GM08714 (cell line): ENCODE measurements around the gene CCDC85C.

ENCODE experiments used
- H3K4me3 ChIP-seq: fragments of 200-500 bp; sonication (Bioruptor generic); 2 replicates; pipeline ENCODE4 v1.5.1; 2014; ENCODE audit warnings: mild to moderate bottlenecking, low read length, inconsistent platforms
- ZNF274 ChIP-seq: IDR thresholded peaks from 2 replicates; pipeline ENCODE4 v1.6.1; 2012; ENCODE audit warnings: mild to moderate bottlenecking, low read depth, low read length

The CCDC85C gene

DNA sequence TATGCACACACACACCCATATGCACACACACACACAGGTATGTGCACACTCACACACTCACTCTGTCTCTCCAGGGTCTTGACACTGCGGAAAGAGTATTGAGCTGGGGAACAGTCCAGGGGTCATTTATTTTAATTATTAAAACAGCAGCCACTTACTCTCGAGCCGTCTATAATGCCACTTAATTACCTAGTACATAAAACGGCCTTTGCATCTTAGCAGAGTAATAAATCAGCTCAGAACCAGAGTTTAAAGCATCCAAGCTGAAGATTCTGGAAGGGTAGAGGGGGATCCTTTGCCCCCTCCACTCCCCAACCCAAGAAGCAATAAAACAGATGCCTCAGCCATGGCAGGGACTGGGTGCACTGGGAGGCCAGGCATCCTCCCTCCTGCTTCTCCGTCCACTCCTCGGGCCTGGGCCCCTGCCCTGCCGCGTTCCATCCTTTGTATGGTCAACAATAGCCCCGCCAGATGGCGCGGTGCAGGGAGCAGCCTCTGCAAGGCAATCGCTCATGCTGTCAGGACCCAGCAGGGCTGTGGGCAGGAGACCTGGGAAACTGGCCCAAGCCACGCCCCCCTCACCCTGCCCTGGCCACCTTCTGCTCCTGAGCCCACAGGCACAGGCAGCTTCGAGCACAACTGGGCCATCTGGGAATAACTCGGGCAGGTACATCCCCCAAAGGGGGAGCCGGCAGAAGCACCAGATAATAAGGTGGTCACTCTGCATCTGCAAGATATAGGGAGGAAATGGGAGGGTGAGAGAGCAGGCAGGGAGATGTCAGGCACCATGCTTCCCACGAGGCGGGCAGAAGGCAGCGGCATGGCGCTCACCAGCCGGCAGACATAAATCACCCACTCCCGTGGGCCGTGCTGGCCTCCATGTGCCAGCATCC lies 40.9 kb downstream of the CCDC85C start:
- no peak overlapping the region for H3K4me3 ChIP-seq
- no peak for TF ChIP-seq ZNF274

DNA sequence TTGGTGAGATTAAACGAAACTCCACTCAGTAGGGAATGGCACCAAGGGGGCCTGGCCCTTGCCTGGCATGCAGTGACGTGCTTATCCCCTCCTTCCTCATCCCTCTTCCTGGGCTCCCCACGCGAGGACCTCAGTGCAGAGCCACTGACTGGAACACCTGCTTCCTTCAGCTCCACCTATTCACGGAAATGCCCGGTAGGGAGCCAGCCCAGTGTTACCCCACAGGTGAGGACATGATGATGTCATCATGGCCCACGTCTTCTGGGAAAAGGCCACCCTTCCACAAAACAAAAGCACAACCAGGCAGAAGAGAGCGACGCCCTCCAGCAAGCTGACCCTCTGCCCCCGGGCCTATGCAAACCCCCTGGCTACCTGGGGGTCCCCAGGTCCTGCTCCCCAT lies 42.1 kb downstream of the CCDC85C start:
- no peak for TF ChIP-seq ZNF274
- H3K4me3 ChIP-seq, result no peak overlapping the region

DNA sequence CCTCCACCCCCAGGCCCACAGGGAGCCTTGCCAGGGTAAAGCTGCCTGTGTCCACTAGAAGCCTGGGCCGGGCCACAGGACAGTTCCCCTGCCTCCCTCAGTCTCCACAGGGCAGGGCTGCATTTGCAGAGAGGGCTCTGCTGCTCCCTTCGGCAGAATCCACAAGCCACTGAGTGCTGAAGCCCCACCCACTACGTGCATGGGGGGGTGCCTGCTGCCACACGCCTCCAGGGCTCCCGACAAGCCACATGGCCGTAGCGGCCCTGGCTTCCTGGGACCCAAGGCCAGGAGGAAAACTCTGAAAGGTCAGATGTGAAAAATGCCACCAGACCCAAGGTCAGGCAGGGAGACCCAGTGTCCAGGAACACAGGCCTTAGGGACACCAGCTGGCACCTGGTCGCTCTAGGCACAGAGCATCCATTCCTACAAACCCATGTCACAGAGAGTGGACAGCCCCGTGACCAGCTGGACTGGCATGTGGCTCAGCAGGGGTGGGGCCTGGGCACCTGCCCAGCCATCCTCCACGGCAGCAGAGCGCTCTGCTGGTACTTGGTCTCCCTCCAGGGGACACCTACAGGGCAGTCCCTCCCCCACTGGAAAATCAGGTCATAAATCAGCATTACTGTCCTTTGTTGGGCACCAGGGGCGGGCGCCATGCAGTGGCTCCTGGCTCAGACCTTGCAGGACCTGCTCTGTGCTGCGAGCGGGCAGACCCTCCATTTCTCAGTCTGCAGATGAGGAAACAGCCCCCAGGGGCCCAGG lies 42.9 kb downstream of the CCDC85C start:
- TF ChIP-seq ZNF274, result no peak
- H3K4me3 ChIP-seq, result no peak overlapping the region

DNA sequence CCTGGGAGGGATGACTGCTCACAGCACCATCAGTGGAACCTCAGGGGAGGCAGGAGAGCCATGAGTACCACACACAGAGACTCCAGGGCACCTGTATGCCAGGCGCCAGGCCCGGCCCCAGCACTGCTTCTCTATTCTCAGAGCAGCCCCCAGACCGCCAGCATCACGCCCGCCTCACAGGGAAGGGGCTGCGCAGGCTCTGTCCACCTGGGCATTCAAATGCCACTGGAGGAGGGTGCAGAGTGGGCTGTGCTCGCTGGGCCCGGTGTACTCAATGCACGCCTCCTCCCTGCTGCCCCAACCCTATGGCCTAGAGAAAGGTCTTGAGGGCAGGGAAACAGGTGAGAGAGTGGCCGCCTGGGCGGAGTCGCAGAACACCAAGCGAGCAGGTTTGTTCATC lies 43.6 kb downstream of the CCDC85C start:
- TF ChIP-seq ZNF274, result no peak
- no peak overlapping the region for H3K4me3 ChIP-seq

DNA sequence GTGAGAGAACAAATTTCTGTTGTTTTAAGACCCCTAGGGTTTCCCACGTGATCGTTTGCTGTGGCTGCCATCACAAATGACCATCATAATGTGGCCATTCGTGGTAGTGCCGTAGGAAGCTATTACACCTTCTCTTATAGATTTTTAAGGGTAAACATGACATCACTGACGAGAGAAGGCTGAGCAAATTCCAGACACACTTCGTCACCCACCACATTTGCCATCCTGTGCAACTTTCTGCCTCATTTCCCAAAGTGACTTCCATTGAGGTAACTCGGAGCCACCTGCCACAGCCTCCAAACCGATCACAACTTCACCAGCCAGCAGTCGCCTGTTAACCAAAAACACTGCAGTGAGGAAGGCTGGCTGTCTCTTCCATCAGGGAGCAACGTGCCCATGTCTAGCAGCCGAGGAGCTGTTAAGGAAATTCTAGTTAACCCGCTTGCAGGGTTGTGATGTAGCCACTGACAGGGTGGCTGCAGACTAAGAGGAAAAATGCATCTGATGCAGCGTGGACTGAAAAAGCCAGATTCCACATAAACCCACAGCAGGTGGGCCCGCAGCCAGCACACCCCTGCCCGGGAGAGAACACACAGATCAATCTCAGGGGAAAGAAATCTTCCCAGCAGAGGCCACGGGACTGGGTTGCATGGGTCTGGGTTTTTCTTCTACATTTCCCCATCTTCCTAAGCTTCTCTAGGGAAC lies 44.6 kb downstream of the CCDC85C start:
- TF ChIP-seq ZNF274, result no peak
- H3K4me3 ChIP-seq, result no peak overlapping the region

DNA sequence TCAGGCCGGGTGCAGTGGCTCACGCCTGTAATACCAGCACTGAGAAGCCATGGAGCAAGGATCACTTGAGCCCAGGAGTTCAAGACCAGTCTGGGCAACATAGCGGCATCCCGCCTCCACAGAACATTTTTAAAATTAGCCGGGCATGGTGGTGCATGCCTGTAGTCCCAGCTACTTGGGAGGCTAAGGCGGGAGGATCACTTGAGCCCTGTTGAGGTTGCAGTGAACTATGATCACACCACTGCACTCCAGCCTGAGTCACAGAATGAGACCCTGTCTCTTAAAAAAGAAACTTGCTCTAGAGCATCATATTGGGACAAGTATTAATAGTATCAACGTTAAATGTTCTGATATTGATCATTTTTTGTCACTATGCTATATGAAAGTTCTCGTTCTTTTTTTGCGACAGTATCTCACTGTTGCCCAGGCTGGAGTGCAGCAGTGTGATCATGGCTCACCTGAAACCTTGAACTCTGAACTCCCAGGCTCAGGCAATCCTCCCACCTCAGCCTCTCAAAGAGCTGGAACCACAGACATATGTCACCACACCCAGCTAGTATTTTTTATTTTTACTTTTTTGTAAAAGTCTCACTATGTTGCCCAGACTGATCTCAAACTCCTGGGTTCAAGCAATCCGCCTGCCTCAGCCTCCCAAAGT lies 47.7 kb downstream of the CCDC85C start:
- H3K4me3 ChIP-seq, result no peak overlapping the region
- TF ChIP-seq ZNF274, result no peak

DNA sequence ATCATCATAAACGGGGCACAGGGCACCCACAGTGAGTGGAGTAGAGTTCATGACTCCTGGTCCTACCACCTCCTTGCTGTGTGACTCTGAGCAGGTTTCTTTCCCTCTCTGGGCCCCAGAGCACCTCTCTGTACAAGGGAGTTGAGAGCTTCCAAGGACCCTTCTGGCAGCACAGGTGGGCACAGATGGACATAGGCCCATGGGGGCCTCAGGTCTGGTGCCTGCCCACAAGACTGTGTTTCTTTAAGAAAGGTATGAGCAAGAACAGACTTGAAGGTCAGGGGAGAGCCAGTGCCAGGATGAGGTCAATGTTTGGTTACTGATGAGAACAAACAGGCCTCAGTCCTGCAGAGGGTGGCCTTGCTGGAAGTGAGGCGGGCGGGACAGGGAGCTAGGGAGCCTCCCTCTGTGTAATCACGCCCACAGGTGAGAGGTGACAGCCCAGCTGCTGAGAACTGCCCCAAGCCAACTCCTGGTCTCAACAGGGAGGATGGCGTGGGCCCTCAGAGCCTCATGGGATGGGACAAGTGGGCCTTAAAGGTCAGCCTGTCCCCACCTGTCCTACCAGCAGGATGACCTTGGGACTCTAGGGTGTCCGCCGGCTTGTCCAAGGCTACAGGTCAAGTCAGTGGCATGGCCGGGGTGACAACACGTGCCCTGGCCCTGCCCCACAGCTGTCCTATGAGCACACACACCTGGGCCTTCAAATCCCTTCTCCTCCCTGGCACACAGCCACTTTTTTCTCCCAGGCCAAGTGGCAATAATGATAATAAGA lies 49.1 kb downstream of the CCDC85C start:
- TF ChIP-seq ZNF274, result no peak
- H3K4me3 ChIP-seq, result no peak overlapping the region

DNA sequence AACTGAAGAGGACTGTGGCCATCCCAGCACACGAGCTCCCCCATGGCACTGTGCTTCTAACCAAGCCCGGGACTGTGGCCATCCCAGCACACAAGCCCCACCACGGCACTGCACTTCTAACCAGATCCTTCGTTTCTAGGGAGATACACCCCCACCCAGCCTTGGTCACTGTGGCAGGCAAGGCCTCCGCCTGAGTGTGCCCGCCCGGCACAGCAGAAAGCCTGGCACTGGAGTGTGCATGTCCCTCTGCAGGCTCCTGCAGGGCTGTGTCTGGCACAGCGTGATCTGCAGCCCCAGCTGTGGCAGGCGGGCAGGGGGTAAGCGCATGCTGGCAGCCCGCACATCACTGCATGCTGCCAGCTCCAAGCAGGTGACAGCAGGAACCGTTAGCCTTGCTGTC lies 49.8 kb downstream of the CCDC85C start:
- no peak overlapping the region for H3K4me3 ChIP-seq
- no peak for TF ChIP-seq ZNF274

DNA sequence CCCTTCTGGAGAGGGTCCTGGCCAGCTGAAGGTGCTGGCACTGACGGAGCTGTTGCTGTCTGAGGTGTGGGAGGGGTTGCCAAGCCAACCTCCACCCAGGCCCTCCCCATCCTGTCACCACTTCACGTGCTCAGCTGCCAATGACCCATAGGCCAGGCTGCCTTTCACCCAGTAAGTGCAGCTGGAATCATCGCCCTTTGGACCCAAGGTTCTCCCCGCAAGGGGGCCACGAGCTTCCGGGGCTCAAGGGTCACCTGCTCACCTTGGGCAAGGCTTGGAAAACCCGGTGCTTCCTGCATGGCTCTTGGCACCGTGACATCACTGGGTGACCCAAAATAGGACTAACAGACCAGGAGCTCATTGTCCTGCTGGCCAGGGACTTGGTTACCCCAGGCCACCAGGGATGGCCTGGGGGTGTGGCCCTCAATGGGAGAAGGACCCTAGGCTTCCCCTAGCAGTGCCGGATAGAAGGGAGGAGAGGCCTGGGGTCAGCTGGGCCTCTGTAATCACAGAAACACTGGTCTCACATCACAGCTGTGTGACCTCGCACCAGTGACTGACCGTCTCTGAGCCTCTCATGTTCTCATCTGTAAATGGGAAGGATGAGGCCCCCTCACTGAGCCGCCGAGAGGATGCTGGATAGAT lies 51.3 kb downstream of the CCDC85C start:
- no peak overlapping the region for H3K4me3 ChIP-seq
- no peak for TF ChIP-seq ZNF274

DNA sequence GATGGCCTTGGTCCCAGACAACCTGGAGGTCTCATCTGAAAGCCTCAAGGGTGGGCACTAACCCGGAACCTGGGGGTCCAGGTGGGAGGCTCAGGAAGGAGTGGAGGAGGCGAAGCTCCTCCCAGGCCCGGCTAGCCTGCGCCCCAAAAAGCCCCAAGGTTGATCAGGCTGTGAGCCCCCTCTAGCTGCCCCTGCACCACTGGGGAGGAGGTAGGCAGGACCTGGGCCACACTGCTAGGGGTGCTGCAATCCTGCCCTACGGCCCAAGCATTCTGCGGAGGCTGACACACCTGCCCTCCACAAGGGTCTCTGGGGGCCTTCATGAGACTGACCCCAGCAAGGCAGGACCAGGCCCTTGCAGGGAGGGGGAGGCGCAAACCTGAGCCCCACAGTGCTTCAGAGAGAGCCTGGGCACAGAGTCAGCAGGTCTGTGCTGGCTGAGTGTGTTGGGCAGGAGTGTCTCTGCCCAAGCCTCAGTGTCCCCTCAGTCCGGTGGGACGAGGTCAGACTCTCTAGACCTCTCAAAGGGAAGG lies 51.9 kb downstream of the CCDC85C start:
- TF ChIP-seq ZNF274, result no peak
- no peak overlapping the region for H3K4me3 ChIP-seq

DNA sequence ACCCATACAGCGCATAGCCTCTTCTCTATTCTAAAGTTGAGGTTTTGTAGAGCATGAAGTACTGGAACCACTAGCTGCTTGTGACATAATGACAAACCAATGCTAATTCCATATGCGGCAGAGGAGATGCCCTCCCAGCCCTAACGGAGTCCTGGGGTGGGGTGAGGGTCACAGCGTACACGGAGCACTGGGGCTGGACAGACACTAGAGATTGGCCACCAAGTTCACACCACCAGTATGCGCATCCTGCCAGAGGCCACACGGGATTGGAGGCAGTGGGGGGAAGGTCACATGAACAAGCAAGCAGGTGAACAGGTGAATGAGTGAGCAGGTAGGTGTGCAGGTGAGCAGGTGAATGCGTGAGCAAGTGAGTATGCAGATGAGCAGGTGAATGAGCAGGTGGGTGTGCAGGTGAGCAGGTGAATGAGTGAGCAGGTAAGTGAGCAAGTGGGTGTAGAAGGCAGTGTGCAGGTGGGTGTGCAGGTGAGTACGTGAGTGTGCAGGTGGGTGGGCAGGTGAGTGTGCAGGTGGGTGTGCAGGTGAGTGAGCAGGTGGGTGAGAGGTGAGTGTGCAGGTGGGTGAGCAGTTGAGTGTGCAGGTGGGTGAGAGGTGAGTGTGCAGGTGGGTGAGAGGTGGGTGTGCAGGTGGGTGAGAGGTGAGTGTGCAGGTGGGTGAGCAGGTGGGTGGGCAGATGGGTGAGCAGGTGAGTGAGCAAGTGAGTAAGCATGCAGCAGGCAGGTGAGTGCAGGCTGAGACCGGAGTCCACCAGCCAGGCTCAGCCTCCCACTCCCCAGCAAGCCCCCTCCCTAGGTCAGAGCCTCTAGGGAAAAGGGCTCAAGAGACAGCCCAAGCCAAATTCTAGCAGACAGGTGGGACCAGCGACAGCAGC lies 52.7 kb downstream of the CCDC85C start:
- H3K4me3 ChIP-seq, result no peak overlapping the region
- TF ChIP-seq ZNF274, result no peak
